GM11168 (cell line): ENCODE data around the gene INCENP.
"Not testable (repeated sequence)": the region's sequence is repeated elsewhere in the genome, so short reads cannot be mapped to it uniquely, and the experiment has no call there.

Experiments
- in situ Hi-C: fragments of 300-500 bp; cut with MboI; formaldehyde crosslinking; loops from one replicate; pipeline ENCODE4 v1.12.0; 2022; ENCODE audit warnings: low sequenced_read_pairs; ENCODE audit not compliant: unreplicated experiment

INCENP gene

GRCh38 chr11:62153617-62154016 is 29.8 kb downstream of the INCENP start:
- in situ Hi-C loops, result no loop called here

- in situ Hi-C loops, result no loop called here
Observed at GRCh38 chr11:62157603-62158002, 33.8 kb downstream of the INCENP start.

- in situ Hi-C loops, result no loop called here
Observed at GRCh38 chr11:62166371-62166770, 42.6 kb downstream of the INCENP start.

GRCh38 chr11:62169448-62169847 is 45.6 kb downstream of the INCENP start:
- in situ Hi-C loops, result no loop called here

GRCh38 chr11:62169935-62170334 is 46.1 kb downstream of the INCENP start:
- in situ Hi-C loops, result loop anchor here (10.0 kb wide), 1 partner anchor 145 kb away; no protein-coding TSS in a partner anchor

- in situ Hi-C loops, result loop anchor here (10.0 kb wide), 1 partner anchor 144 kb away; no protein-coding TSS in a partner anchor
Observed at GRCh38 chr11:62171261-62171723, 47.5 kb downstream of the INCENP start.

- in situ Hi-C loops, result loop anchor here (10.0 kb wide), 1 partner anchor 143 kb away; no protein-coding TSS in a partner anchor
Observed at GRCh38 chr11:62172294-62172693, 48.5 kb downstream of the INCENP start.

- in situ Hi-C loops, result loop anchor here (10.0 kb wide), 1 partner anchor 138 kb away; no protein-coding TSS in a partner anchor
Observed at GRCh38 chr11:62176766-62177165, 53.0 kb downstream of the INCENP start.

- in situ Hi-C loops, result loop anchor here (10.0 kb wide), 1 partner anchor 135 kb away; no protein-coding TSS in a partner anchor
Observed at GRCh38 chr11:62179995-62180394, 56.2 kb downstream of the INCENP start.

- in situ Hi-C loops, result no loop called here
Observed at GRCh38 chr11:62181097-62181496, 57.3 kb downstream of the INCENP start.

GRCh38 chr11:62182147-62182891 is 58.5 kb downstream of the INCENP start:
- in situ Hi-C loops, result no loop called here

GRCh38 chr11:62186195-62186594 is 62.4 kb downstream of the INCENP start:
- in situ Hi-C loops, result no loop called here

- in situ Hi-C loops, result no loop called here
Observed at GRCh38 chr11:62190011-62190410, 66.2 kb downstream of the INCENP start, which contains the start of gene SCGB1D1. SCGB1D1 (plus strand) TSS chr11:62190216; CDS start chr11:62190285, 69 bp downstream.

GRCh38 chr11:62193952-62194351 is 70.1 kb downstream of the INCENP start:
- in situ Hi-C loops, result no loop called here

GRCh38 chr11:62195010-62195409 is 71.2 kb downstream of the INCENP start:
- in situ Hi-C loops, result not testable (repeated sequence)

- in situ Hi-C loops, result no loop called here
Observed at GRCh38 chr11:62195945-62196344, 72.1 kb downstream of the INCENP start.

GRCh38 chr11:62197400-62197799 is 73.6 kb downstream of the INCENP start:
- in situ Hi-C loops, result not testable (repeated sequence)

- in situ Hi-C loops, result no loop called here
Observed at GRCh38 chr11:62201376-62201775, 77.6 kb downstream of the INCENP start.
